ENCODE data around the gene WASF3.

Gene WASF3

GRCh38 chr13:26541041-26541440 is 16.4 kb upstream of the WASF3 start:
- Histone ChIP-seq H3K4me3 (ENCODE audit: low read depth in 1 of 5, low read length in 5 of 5) (no peak overlapping the region), H3K36me3 (ENCODE audit: control insufficient read depth in 5 of 5, insufficient read depth in 5 of 5, low read length in 5 of 5) (no peaks in the 10 kb centered on the region), H3K27me3 (ENCODE audit: control insufficient read depth in 5 of 5, insufficient read depth in 4 of 5, low read length in 5 of 5) (no peaks in the 10 kb centered on the region), H3K9me3 (ENCODE audit: control insufficient read depth in 5 of 5, low read length in 5 of 5) (no peaks in the 10 kb centered on the region), H3K27ac (ENCODE audit: low read depth, low read length) (no peak overlapping the region), H3K4me1 (ENCODE audit: control insufficient read depth in 5 of 5, insufficient read depth in 5 of 5, low read length in 5 of 5) (peaks cover 0 to 27% (median 18%) of the 10 kb centered on the region in 5 donors), H3K9ac (ENCODE audit: low read length in 5 of 5) (no peak overlapping the region)

GRCh38 chr13:26541678-26542568 is 15.6 kb upstream of the WASF3 start:
- no peak overlapping the region for H3K4me3 ChIP-seq (ENCODE audit: low read depth in 1 of 5, low read length in 5 of 5)
- no peaks in the 10 kb centered on the region for H3K9me3 ChIP-seq (ENCODE audit: control insufficient read depth in 5 of 5, low read length in 5 of 5)
- H3K9ac ChIP-seq (ENCODE audit: low read length in 5 of 5), result no peak overlapping the region
- H3K36me3 ChIP-seq (ENCODE audit: control insufficient read depth in 5 of 5, insufficient read depth in 5 of 5, low read length in 5 of 5), result no peaks in the 10 kb centered on the region
- peaks cover 0 to 27% (median 18%) of the 10 kb centered on the region in 5 donors for H3K4me1 ChIP-seq (ENCODE audit: control insufficient read depth in 5 of 5, insufficient read depth in 5 of 5, low read length in 5 of 5)
- no peak overlapping the region for H3K27ac ChIP-seq (ENCODE audit: low read depth, low read length)
- H3K27me3 ChIP-seq (ENCODE audit: control insufficient read depth in 5 of 5, insufficient read depth in 4 of 5, low read length in 5 of 5), result no peaks in the 10 kb centered on the region

- Histone ChIP-seq H3K4me1 (ENCODE audit: control insufficient read depth in 5 of 5, insufficient read depth in 5 of 5, low read length in 5 of 5) (peaks cover 0 to 16% (median 14%) of the 10 kb centered on the region in 5 donors), H3K36me3 (ENCODE audit: control insufficient read depth in 5 of 5, insufficient read depth in 5 of 5, low read length in 5 of 5) (no peaks in the 10 kb centered on the region), H3K9me3 (ENCODE audit: control insufficient read depth in 5 of 5, low read length in 5 of 5) (no peaks in the 10 kb centered on the region), H3K9ac (ENCODE audit: low read length in 5 of 5) (no peak overlapping the region), H3K27me3 (ENCODE audit: control insufficient read depth in 5 of 5, insufficient read depth in 4 of 5, low read length in 5 of 5) (no peaks in the 10 kb centered on the region), H3K4me3 (ENCODE audit: low read depth in 1 of 5, low read length in 5 of 5) (no peak overlapping the region), H3K27ac (ENCODE audit: low read depth, low read length) (no peak overlapping the region)
Measured at GRCh38 chr13:26544707-26545106, 12.8 kb upstream of the WASF3 start.

GRCh38 chr13:26548205-26548765 is 9.2 kb upstream of the WASF3 start:
- no peaks in the 10 kb centered on the region for H3K36me3 ChIP-seq (ENCODE audit: control insufficient read depth in 5 of 5, insufficient read depth in 5 of 5, low read length in 5 of 5)
- no peaks in the 10 kb centered on the region for H3K4me1 ChIP-seq (ENCODE audit: control insufficient read depth in 5 of 5, insufficient read depth in 5 of 5, low read length in 5 of 5)
- no peak overlapping the region for H3K27ac ChIP-seq (ENCODE audit: low read depth, low read length)

GRCh38 chr13:26549713-26550112 is 7.8 kb upstream of the WASF3 start:
- peaks cover 0 to 3% (median 0%) of the 10 kb centered on the region in 5 donors for H3K27me3 ChIP-seq (ENCODE audit: control insufficient read depth in 5 of 5, insufficient read depth in 4 of 5, low read length in 5 of 5)
- no peak overlapping the region for H3K4me3 ChIP-seq (ENCODE audit: low read depth in 1 of 5, low read length in 5 of 5)
- H3K9ac ChIP-seq (ENCODE audit: low read length in 5 of 5), result no peak overlapping the region
- no peak overlapping the region for H3K27ac ChIP-seq (ENCODE audit: low read depth, low read length)
- H3K9me3 ChIP-seq (ENCODE audit: control insufficient read depth in 5 of 5, low read length in 5 of 5), result no peaks in the 10 kb centered on the region
- H3K36me3 ChIP-seq (ENCODE audit: control insufficient read depth in 5 of 5, insufficient read depth in 5 of 5, low read length in 5 of 5), result no peaks in the 10 kb centered on the region
- no peaks in the 10 kb centered on the region for H3K4me1 ChIP-seq (ENCODE audit: control insufficient read depth in 5 of 5, insufficient read depth in 5 of 5, low read length in 5 of 5)

More at GRCh38 chr13:26548205-26548765, 9.2 kb upstream of the WASF3 start:
- H3K4me3 ChIP-seq (ENCODE audit: low read depth in 1 of 5, low read length in 5 of 5), result no peak overlapping the region
- no peak overlapping the region for H3K9ac ChIP-seq (ENCODE audit: low read length in 5 of 5)
- peaks cover 0 to 3% (median 0%) of the 10 kb centered on the region in 5 donors for H3K27me3 ChIP-seq (ENCODE audit: control insufficient read depth in 5 of 5, insufficient read depth in 4 of 5, low read length in 5 of 5)
- H3K9me3 ChIP-seq (ENCODE audit: control insufficient read depth in 5 of 5, low read length in 5 of 5), result no peaks in the 10 kb centered on the region

GRCh38 chr13:26551255-26551860 is 6.1 kb upstream of the WASF3 start:
- H3K9ac ChIP-seq (ENCODE audit: low read length in 5 of 5), result no peak overlapping the region
- no peak overlapping the region for H3K27ac ChIP-seq (ENCODE audit: low read depth, low read length)
- H3K9me3 ChIP-seq (ENCODE audit: control insufficient read depth in 5 of 5, low read length in 5 of 5), result no peaks in the 10 kb centered on the region
- H3K27me3 ChIP-seq (ENCODE audit: control insufficient read depth in 5 of 5, insufficient read depth in 4 of 5, low read length in 5 of 5), result peaks cover 0 to 3% (median 0%) of the 10 kb centered on the region in 5 donors
- no peaks in the 10 kb centered on the region for H3K4me1 ChIP-seq (ENCODE audit: control insufficient read depth in 5 of 5, insufficient read depth in 5 of 5, low read length in 5 of 5)
- no peak overlapping the region for H3K4me3 ChIP-seq (ENCODE audit: low read depth in 1 of 5, low read length in 5 of 5)
- no peaks in the 10 kb centered on the region for H3K36me3 ChIP-seq (ENCODE audit: control insufficient read depth in 5 of 5, insufficient read depth in 5 of 5, low read length in 5 of 5)

- Histone ChIP-seq H3K36me3 (ENCODE audit: control insufficient read depth in 5 of 5, insufficient read depth in 5 of 5, low read length in 5 of 5) (no peaks in the 10 kb centered on the region), H3K9ac (ENCODE audit: low read length in 5 of 5) (no peak overlapping the region), H3K4me1 (ENCODE audit: control insufficient read depth in 5 of 5, insufficient read depth in 5 of 5, low read length in 5 of 5) (peaks cover 2 to 25% (median 20%) of the 10 kb centered on the region in 5 donors), H3K4me3 (ENCODE audit: low read depth in 1 of 5, low read length in 5 of 5) (no peak overlapping the region), H3K9me3 (ENCODE audit: control insufficient read depth in 5 of 5, low read length in 5 of 5) (no peaks in the 10 kb centered on the region), H3K27me3 (ENCODE audit: control insufficient read depth in 5 of 5, insufficient read depth in 4 of 5, low read length in 5 of 5) (peaks cover 0 to 3% (median 0%) of the 10 kb centered on the region in 5 donors), H3K27ac (ENCODE audit: low read depth, low read length) (no peak overlapping the region)
Measured at GRCh38 chr13:26555413-26555812, 2.1 kb upstream of the WASF3 start.

GRCh38 chr13:26557051-26557392 is 461 bp upstream of the WASF3 start:
- Histone ChIP-seq H3K9me3 (ENCODE audit: control insufficient read depth in 5 of 5, low read length in 5 of 5) (no peaks in the 10 kb centered on the region), H3K36me3 (ENCODE audit: control insufficient read depth in 5 of 5, insufficient read depth in 5 of 5, low read length in 5 of 5) (no peaks in the 10 kb centered on the region), H3K4me3 (ENCODE audit: low read depth in 1 of 5, low read length in 5 of 5) (peak overlapping the region; percentile 35 to 86 (median 75)), H3K4me1 (ENCODE audit: control insufficient read depth in 5 of 5, insufficient read depth in 5 of 5, low read length in 5 of 5) (peaks cover 3 to 32% (median 29%) of the 10 kb centered on the region in 5 donors), H3K27me3 (ENCODE audit: control insufficient read depth in 5 of 5, insufficient read depth in 4 of 5, low read length in 5 of 5) (peaks cover 0 to 2% (median 0%) of the 10 kb centered on the region in 5 donors), H3K27ac (ENCODE audit: low read depth, low read length) (no peak overlapping the region), H3K9ac (ENCODE audit: low read length in 5 of 5) (peak overlapping the region in 2 of 5 donors; percentile 49 to 62)

GRCh38 chr13:26558074-26558805 is 757 bp downstream of the WASF3 start:
- no peaks in the 10 kb centered on the region for H3K9me3 ChIP-seq (ENCODE audit: control insufficient read depth in 5 of 5, low read length in 5 of 5)
- no peaks in the 10 kb centered on the region for H3K27me3 ChIP-seq (ENCODE audit: control insufficient read depth in 5 of 5, insufficient read depth in 4 of 5, low read length in 5 of 5)
- peak overlapping the region; percentile 66 to 75 (median 70) for H3K4me3 ChIP-seq (ENCODE audit: low read depth in 1 of 5, low read length in 5 of 5)
- peak overlapping the region in 4 of 5 donors; percentile 41 to 72 (median 56) for H3K9ac ChIP-seq (ENCODE audit: low read length in 5 of 5)
- no peaks in the 10 kb centered on the region for H3K36me3 ChIP-seq (ENCODE audit: control insufficient read depth in 5 of 5, insufficient read depth in 5 of 5, low read length in 5 of 5)
- peaks cover 4 to 37% (median 34%) of the 10 kb centered on the region in 5 donors for H3K4me1 ChIP-seq (ENCODE audit: control insufficient read depth in 5 of 5, insufficient read depth in 5 of 5, low read length in 5 of 5)
- no peak overlapping the region for H3K27ac ChIP-seq (ENCODE audit: low read depth, low read length)

Data from subcutaneous abdominal adipose tissue (tissue), 5 donors.